IPS-15b (cell line): Measurements from ENCODE around the gene KIRREL1.
A peak's percentile ranks its signal among the peaks of the same experiment; 100 is the strongest.

Experiments
- H3K27me3 ChIP-seq: one replicate; pipeline ENCODE4 v1.6.1; 2013; ENCODE audit warnings: low read length; ENCODE audit not compliant: control insufficient read depth, insufficient read depth
- H3K36me3 ChIP-seq: one replicate; pipeline ENCODE4 v1.6.1; 2013; ENCODE audit warnings: low read length; ENCODE audit not compliant: control insufficient read depth, insufficient read depth
- H3K4me1 ChIP-seq: one replicate; pipeline ENCODE4 v1.6.1; 2013; ENCODE audit warnings: mild to moderate bottlenecking, low read length; ENCODE audit not compliant: control insufficient read depth, insufficient read depth
- H3K4me3 ChIP-seq: one replicate; pipeline ENCODE4 v1.5.1; 2013; ENCODE audit warnings: low read depth, low read length
- H3K9ac ChIP-seq: one replicate; pipeline ENCODE4 v1.6.1; 2013; ENCODE audit warnings: low read depth, mild to moderate bottlenecking, low read length
- H3K9me3 ChIP-seq: one replicate; pipeline ENCODE4 v1.6.1; 2013; ENCODE audit warnings: mild to moderate bottlenecking, low read length; ENCODE audit not compliant: control insufficient read depth, insufficient read depth

Gene KIRREL1

GRCh38 chr1:157995583-157996169, 2.2 kb downstream of the KIRREL1 start:
- Histone ChIP-seq H3K4me3 (no peak overlapping the region), H3K27me3 (peaks cover 13% of the 10 kb centered on the region), H3K4me1 (peaks cover 26% of the 10 kb centered on the region), H3K36me3 (no peaks in the 10 kb centered on the region), H3K9me3 (no peaks in the 10 kb centered on the region), H3K9ac (no peak overlapping the region)

GRCh38 chr1:157996433-157996832, 3.0 kb downstream of the KIRREL1 start:
- Histone ChIP-seq H3K36me3 (no peaks in the 10 kb centered on the region), H3K4me3 (no peak overlapping the region), H3K27me3 (peaks cover 11% of the 10 kb centered on the region), H3K9me3 (no peaks in the 10 kb centered on the region), H3K9ac (no peak overlapping the region), H3K4me1 (peaks cover 26% of the 10 kb centered on the region)

DNA sequence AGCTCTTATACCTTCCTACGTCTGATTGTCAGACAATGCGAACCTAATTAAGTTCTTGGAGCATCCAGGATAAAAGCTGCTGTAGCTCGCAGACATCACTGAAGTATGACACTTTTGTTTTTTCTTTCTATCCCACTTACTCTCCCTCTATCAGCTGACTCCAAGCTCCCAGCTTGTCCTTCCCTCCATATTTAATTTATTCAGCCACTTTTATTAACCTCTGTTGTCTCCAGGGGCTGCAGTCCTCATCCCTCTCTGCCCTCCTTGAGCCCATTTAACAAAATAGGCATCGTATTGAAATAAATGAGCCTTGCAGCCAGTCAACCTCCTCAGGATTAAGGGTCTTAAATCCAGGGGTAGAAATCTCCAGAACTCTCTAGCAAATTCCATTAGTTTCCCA, 7.1 kb downstream of the KIRREL1 start:
- Histone ChIP-seq H3K4me3 (no peak overlapping the region), H3K9me3 (no peaks in the 10 kb centered on the region), H3K9ac (no peak overlapping the region), H3K27me3 (no peaks in the 10 kb centered on the region), H3K36me3 (no peaks in the 10 kb centered on the region), H3K4me1 (peaks cover 26% of the 10 kb centered on the region)

DNA sequence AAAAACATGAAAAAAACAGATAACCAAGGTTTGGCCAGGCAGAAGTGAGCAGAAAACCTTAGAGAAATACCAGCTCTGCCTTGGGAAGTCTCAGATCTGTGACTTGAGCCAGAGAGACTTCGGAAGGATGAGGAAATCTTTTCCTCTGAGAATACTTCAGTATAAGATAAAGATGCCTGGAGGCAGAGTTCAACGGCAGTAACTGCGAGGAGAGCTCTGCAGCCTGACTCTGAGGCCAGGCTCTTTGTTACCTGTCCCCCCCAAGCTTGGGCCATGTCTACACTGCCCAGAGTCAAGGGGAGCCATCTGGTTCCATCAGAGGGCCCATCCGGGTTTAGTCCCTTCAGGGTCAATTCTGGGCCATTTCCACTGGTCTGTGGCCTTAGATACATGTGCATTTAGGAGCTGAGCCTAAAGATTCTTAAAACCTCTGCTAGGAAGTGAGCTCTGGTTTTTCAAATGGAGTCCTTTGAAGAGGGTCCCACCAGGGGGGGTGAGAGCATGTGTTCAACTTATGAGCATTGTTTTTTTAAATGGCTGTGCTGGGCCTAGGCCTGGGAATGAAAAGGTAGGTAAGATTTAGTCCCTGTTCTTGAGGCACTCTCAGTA, 8.7 kb downstream of the KIRREL1 start:
- Histone ChIP-seq H3K9ac (no peak overlapping the region), H3K9me3 (no peaks in the 10 kb centered on the region), H3K36me3 (no peaks in the 10 kb centered on the region), H3K27me3 (no peaks in the 10 kb centered on the region), H3K4me3 (no peak overlapping the region), H3K4me1 (peaks cover 16% of the 10 kb centered on the region)

DNA sequence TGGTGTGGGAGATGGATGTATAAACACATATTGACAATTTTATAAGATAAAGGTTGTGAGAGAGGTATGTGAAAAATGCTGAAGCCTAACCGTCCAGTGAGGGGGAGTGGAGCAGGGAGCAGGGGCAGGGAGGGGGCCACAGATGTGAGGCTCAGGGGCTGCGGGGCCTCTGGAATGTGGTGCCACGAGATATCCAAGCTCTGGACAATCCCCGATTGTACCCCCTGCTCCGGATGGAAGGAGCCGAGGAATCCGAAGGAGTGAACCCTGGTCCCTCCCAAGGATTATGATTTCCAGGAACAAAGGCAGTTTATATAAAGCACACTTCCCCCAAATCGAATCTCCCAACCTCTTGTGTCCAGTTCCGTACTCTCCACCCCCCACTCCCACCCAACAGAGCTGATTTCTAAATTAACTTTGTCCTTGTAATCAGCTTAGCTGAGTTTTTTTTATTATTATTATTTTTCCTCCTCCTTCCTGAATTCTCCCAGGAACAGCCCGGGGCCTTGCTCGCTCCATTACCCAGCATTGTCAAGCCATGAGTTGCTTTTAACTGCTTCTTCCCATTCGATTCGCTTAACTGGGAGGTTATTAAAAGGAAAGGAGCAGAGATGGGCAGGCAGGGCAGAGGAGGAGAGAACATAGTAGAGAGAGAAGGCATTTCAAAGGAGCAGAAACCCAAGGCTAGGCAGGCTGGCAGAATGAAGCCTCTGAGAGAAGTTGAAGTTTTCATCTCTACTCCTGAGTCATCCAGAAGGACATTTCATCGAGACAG, 9.4 kb downstream of the KIRREL1 start:
- H3K4me3 ChIP-seq, result no peak overlapping the region
- peak overlapping the region; percentile 16 for H3K9ac ChIP-seq

GRCh38 chr1:158003406-158003800, 10.0 kb downstream of the KIRREL1 start:
- no peaks in the 10 kb centered on the region for H3K36me3 ChIP-seq
- H3K9me3 ChIP-seq, result no peaks in the 10 kb centered on the region
- no peak overlapping the region for H3K4me3 ChIP-seq
- H3K4me1 ChIP-seq, result peaks cover 23% of the 10 kb centered on the region
- no peaks in the 10 kb centered on the region for H3K27me3 ChIP-seq
- no peak overlapping the region for H3K9ac ChIP-seq

More for the DNA sequence above, 9.4 kb downstream of the KIRREL1 start:
- H3K9me3 ChIP-seq, result no peaks in the 10 kb centered on the region
- no peaks in the 10 kb centered on the region for H3K27me3 ChIP-seq
- H3K4me1 ChIP-seq, result peaks cover 23% of the 10 kb centered on the region
- no peaks in the 10 kb centered on the region for H3K36me3 ChIP-seq

- Histone ChIP-seq H3K27me3 (no peaks in the 10 kb centered on the region), H3K4me1 (peaks cover 23% of the 10 kb centered on the region), H3K9ac (no peak overlapping the region), H3K36me3 (no peaks in the 10 kb centered on the region), H3K4me3 (no peak overlapping the region), H3K9me3 (no peaks in the 10 kb centered on the region)
Observed at GRCh38 chr1:158005224-158005623, 11.8 kb downstream of the KIRREL1 start.

GRCh38 chr1:158007180-158007579, 13.7 kb downstream of the KIRREL1 start:
- no peaks in the 10 kb centered on the region for H3K9me3 ChIP-seq
- no peak overlapping the region for H3K9ac ChIP-seq
- H3K36me3 ChIP-seq, result no peaks in the 10 kb centered on the region
- H3K27me3 ChIP-seq, result no peaks in the 10 kb centered on the region
- H3K4me3 ChIP-seq, result no peak overlapping the region
- peaks cover 22% of the 10 kb centered on the region for H3K4me1 ChIP-seq

GRCh38 chr1:158007667-158008386, 14.4 kb downstream of the KIRREL1 start:
- Histone ChIP-seq H3K9me3 (no peaks in the 10 kb centered on the region), H3K9ac (no peak overlapping the region), H3K27me3 (no peaks in the 10 kb centered on the region), H3K4me3 (no peak overlapping the region), H3K36me3 (no peaks in the 10 kb centered on the region), H3K4me1 (peaks cover 20% of the 10 kb centered on the region)

DNA sequence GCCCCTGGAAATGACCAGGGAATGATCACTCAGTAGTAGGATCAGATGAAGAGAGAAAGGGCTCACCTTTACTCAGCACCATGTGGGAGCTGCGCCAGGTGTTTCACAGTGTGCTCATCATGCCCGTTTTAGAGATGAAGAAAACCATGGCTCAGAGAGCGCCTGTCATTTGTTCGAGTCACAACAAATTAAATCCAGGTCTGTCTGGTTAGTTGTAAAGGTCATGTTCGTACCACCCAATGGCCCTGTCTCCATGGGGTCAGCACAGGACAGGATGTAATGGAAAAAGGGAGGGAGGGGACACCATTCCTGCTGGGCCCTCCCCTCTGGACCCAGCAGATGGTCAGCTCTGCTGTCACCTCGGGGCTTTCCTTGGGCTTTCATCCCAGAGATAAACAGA, 15.2 kb downstream of the KIRREL1 start:
- no peaks in the 10 kb centered on the region for H3K27me3 ChIP-seq
- H3K36me3 ChIP-seq, result no peaks in the 10 kb centered on the region
- no peak overlapping the region for H3K4me3 ChIP-seq
- H3K9me3 ChIP-seq, result no peaks in the 10 kb centered on the region
- H3K4me1 ChIP-seq, result peaks cover 12% of the 10 kb centered on the region
- no peak overlapping the region for H3K9ac ChIP-seq

GRCh38 chr1:158011714-158012113, 18.3 kb downstream of the KIRREL1 start:
- Histone ChIP-seq H3K4me3 (no peak overlapping the region), H3K9ac (no peak overlapping the region), H3K9me3 (no peaks in the 10 kb centered on the region), H3K4me1 (peaks cover 31% of the 10 kb centered on the region), H3K36me3 (no peaks in the 10 kb centered on the region), H3K27me3 (no peaks in the 10 kb centered on the region)
